Stimulated activated CD4-positive, alpha-beta T cell treated with anti-CD3 and anti-CD28 coated beads, Interleukin-1b, Interleukin-23, amount 100 ng/mL, for 1 hour (primary cell): ENCODE results near the gene MASP1.

Experiments
- DNase-seq, 2 donors: peaks; one replicate each; pipeline ENCODE4 v3.0.0-alpha.2; 2020; ENCODE audit warnings: low read depth in 2 of 2

MASP1 gene

DNA sequence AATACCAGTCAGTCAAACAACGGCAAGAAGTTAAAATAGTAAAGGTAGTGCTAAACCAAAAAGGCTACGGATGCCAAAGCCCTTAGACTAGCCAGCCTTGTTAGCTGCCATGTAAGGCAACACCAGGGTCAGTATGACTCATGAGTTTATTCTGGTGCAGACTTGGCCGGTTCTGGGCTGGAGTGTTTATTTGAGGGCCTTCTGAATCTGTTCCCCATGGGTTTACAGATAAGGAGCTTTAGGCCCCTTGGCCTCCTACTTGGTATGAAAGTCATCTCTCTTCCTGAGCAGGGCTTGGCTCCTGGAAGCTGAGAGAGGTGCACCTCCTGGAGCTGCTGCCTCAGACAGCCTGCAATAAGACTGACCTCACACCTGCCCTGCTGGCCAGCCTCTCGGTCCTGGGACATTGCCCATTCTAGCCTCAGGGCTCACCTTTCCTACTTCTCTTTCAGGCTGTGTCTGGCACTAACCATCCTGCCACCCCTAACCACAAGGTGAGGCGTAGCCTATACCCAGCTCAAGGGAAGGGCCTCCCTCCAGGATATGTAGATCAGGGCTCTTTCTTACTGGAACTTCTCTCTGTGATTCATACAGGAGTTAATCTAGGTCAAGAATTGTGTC, 104.6 kb downstream of the MASP1 start:
- DNase-seq: no peak

DNA sequence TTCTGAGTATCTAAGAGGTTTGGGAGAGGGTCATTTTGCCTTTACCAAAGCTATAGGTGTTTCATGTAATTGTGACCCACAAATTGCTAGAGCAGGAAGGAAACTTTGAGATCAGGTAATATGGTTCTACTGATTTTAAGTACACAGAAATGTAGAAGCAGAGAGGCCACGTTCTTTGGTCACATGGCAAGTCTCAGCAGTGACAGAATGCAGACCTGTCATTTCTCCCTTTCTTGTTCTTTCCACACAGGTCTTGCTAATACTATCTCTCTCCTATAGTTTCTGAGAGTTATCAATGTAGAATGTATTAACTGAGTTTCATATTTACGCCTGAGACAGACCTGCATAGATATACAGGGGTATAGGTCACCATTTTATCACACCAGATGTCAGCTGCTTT, 105.2 kb downstream of the MASP1 start:
- no peak for DNase-seq

DNA sequence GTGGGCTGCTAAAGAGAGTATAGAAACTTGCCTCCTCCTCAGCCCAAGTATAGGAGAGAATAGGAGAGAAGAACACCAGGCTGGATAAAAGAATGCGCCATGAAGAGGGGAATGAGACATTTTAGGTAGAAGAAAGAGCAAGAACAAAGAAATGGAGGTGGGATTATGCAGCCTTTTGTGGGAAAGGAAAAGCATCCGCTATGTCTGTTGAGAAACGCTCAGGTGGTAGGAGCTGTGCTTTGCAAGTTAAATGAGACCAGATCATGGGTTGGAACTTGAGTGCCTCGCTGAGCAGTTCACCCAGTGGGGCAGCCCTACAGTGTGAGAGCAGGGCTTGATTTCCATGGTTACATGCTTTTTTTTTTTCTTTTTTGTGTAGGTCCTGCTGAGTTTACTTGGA, 105.8 kb downstream of the MASP1 start:
- no peak for DNase-seq
